ENCODE data around the gene PLCH2. TPM values are rescaled to one million over a fixed set of nuclear protein-coding genes. Genes with fewer than 3 reads are reported as not detected.

PLCH2 gene
- total RNA-seq, 1 donor from 2014 or later, result 2.9 TPM

GRCh38 chr1:2503554-2504224, 27.6 kb downstream of the PLCH2 start:
- Mint-ChIP-seq H3K27ac (no peak overlapping the region), H3K36me3 (ENCODE audit: low read depth) (no peaks in the 10 kb centered on the region), H3K4me1 (ENCODE audit: low read depth) (peaks cover 5% of the 10 kb centered on the region), H3K9me3 (no peaks in the 10 kb centered on the region), H3K4me3 (no peak overlapping the region), H3K27me3 (ENCODE audit: insufficient read depth) (no peaks in the 10 kb centered on the region)
- no peak for DNase-seq (ENCODE audit: low spot score)
- intact Hi-C loops (cut with micrococcal nuclease), result no loop called here

- Mint-ChIP-seq H3K27me3 (ENCODE audit: insufficient read depth) (no peaks in the 10 kb centered on the region), H3K4me1 (ENCODE audit: low read depth) (peaks cover 5% of the 10 kb centered on the region), H3K9me3 (no peaks in the 10 kb centered on the region), H3K36me3 (ENCODE audit: low read depth) (no peaks in the 10 kb centered on the region), H3K4me3 (no peak overlapping the region), H3K27ac (no peak overlapping the region)
- intact Hi-C loops (cut with micrococcal nuclease), result no loop called here
- no peak for DNase-seq (ENCODE audit: low spot score)
Measured at GRCh38 chr1:2504225-2504948, 28.3 kb downstream of the PLCH2 start.

GRCh38 chr1:2504949-2505272, 28.8 kb downstream of the PLCH2 start:
- no peaks in the 10 kb centered on the region for H3K27me3 Mint-ChIP-seq (ENCODE audit: insufficient read depth)
- H3K27ac Mint-ChIP-seq, result no peak overlapping the region
- intact Hi-C loops (cut with micrococcal nuclease), result no loop called here
- no peaks in the 10 kb centered on the region for H3K36me3 Mint-ChIP-seq (ENCODE audit: low read depth)
- no peaks in the 10 kb centered on the region for H3K9me3 Mint-ChIP-seq
- DNase-seq (ENCODE audit: low spot score), result no peak
- H3K4me3 Mint-ChIP-seq, result no peak overlapping the region
- peaks cover 5% of the 10 kb centered on the region for H3K4me1 Mint-ChIP-seq (ENCODE audit: low read depth)

- Mint-ChIP-seq H3K4me3 (no peak overlapping the region), H3K27ac (no peak overlapping the region), H3K36me3 (ENCODE audit: low read depth) (no peaks in the 10 kb centered on the region), H3K27me3 (ENCODE audit: insufficient read depth) (no peaks in the 10 kb centered on the region), H3K4me1 (ENCODE audit: low read depth) (peaks cover under 1% of the 10 kb centered on the region), H3K9me3 (no peaks in the 10 kb centered on the region)
- no peak for DNase-seq (ENCODE audit: low spot score)
- intact Hi-C loops (cut with micrococcal nuclease), result no loop called here
Measured at GRCh38 chr1:2505461-2505994, 29.4 kb downstream of the PLCH2 start.

GRCh38 chr1:2506007-2506860, 30.1 kb downstream of the PLCH2 start:
- Mint-ChIP-seq H3K36me3 (ENCODE audit: low read depth) (peaks cover under 1% of the 10 kb centered on the region), H3K4me3 (no peak overlapping the region)
- intact Hi-C loops (cut with micrococcal nuclease), result no loop called here

GRCh38 chr1:2506901-2507565, 30.9 kb downstream of the PLCH2 start:
- no peaks in the 10 kb centered on the region for H3K4me1 Mint-ChIP-seq (ENCODE audit: low read depth)
- no peaks in the 10 kb centered on the region for H3K27me3 Mint-ChIP-seq (ENCODE audit: insufficient read depth)
- no peaks in the 10 kb centered on the region for H3K9me3 Mint-ChIP-seq
- intact Hi-C loops (cut with micrococcal nuclease), result no loop called here
- no peak overlapping the region for H3K4me3 Mint-ChIP-seq
- H3K36me3 Mint-ChIP-seq (ENCODE audit: low read depth), result peaks cover 6% of the 10 kb centered on the region
- no peak overlapping the region for H3K27ac Mint-ChIP-seq
- no peak for DNase-seq (ENCODE audit: low spot score)

More at GRCh38 chr1:2506007-2506860, 30.1 kb downstream of the PLCH2 start:
- DNase-seq (ENCODE audit: low spot score), result no peak
- H3K27me3 Mint-ChIP-seq (ENCODE audit: insufficient read depth), result no peaks in the 10 kb centered on the region
- no peaks in the 10 kb centered on the region for H3K9me3 Mint-ChIP-seq
- H3K27ac Mint-ChIP-seq, result no peak overlapping the region
- H3K4me1 Mint-ChIP-seq (ENCODE audit: low read depth), result no peaks in the 10 kb centered on the region

GRCh38 chr1:2507744-2508155, 31.7 kb downstream of the PLCH2 start:
- no peaks in the 10 kb centered on the region for H3K9me3 Mint-ChIP-seq
- H3K4me1 Mint-ChIP-seq (ENCODE audit: low read depth), result no peaks in the 10 kb centered on the region
- intact Hi-C loops (cut with micrococcal nuclease), result no loop called here
- H3K36me3 Mint-ChIP-seq (ENCODE audit: low read depth), result peaks cover 6% of the 10 kb centered on the region
- no peak overlapping the region for H3K4me3 Mint-ChIP-seq
- no peak for DNase-seq (ENCODE audit: low spot score)
- H3K27ac Mint-ChIP-seq, result no peak overlapping the region
- H3K27me3 Mint-ChIP-seq (ENCODE audit: insufficient read depth), result no peaks in the 10 kb centered on the region

- DNase-seq (ENCODE audit: low spot score), result no peak
- no peak overlapping the region for H3K27ac Mint-ChIP-seq
- intact Hi-C loops (cut with micrococcal nuclease), result no loop called here
- H3K36me3 Mint-ChIP-seq (ENCODE audit: low read depth), result peaks cover 6% of the 10 kb centered on the region
- no peaks in the 10 kb centered on the region for H3K9me3 Mint-ChIP-seq
- H3K4me3 Mint-ChIP-seq, result no peak overlapping the region
- no peaks in the 10 kb centered on the region for H3K27me3 Mint-ChIP-seq (ENCODE audit: insufficient read depth)
- H3K4me1 Mint-ChIP-seq (ENCODE audit: low read depth), result no peaks in the 10 kb centered on the region
Measured at GRCh38 chr1:2508180-2508579, 32.1 kb downstream of the PLCH2 start.

GRCh38 chr1:2508751-2509150, 32.7 kb downstream of the PLCH2 start:
- no peak overlapping the region for H3K27ac Mint-ChIP-seq
- intact Hi-C loops (cut with micrococcal nuclease), result no loop called here
- no peak overlapping the region for H3K4me3 Mint-ChIP-seq
- H3K9me3 Mint-ChIP-seq, result no peaks in the 10 kb centered on the region
- H3K27me3 Mint-ChIP-seq (ENCODE audit: insufficient read depth), result no peaks in the 10 kb centered on the region
- DNase-seq (ENCODE audit: low spot score), result no peak
- no peaks in the 10 kb centered on the region for H3K4me1 Mint-ChIP-seq (ENCODE audit: low read depth)
- H3K36me3 Mint-ChIP-seq (ENCODE audit: low read depth), result peaks cover 6% of the 10 kb centered on the region

GRCh38 chr1:2509589-2509988, 33.5 kb downstream of the PLCH2 start:
- Mint-ChIP-seq H3K36me3 (ENCODE audit: low read depth) (peaks cover 6% of the 10 kb centered on the region), H3K27ac (no peak overlapping the region), H3K27me3 (ENCODE audit: insufficient read depth) (no peaks in the 10 kb centered on the region), H3K4me1 (ENCODE audit: low read depth) (no peaks in the 10 kb centered on the region), H3K9me3 (no peaks in the 10 kb centered on the region), H3K4me3 (no peak overlapping the region)
- intact Hi-C loops (cut with micrococcal nuclease), result no loop called here
- no peak for DNase-seq (ENCODE audit: low spot score)

- DNase-seq (ENCODE audit: low spot score), result no peak
- no peaks in the 10 kb centered on the region for H3K9me3 Mint-ChIP-seq
- no peaks in the 10 kb centered on the region for H3K4me1 Mint-ChIP-seq (ENCODE audit: low read depth)
- peaks cover 6% of the 10 kb centered on the region for H3K36me3 Mint-ChIP-seq (ENCODE audit: low read depth)
- no peak overlapping the region for H3K27ac Mint-ChIP-seq
- no peak overlapping the region for H3K4me3 Mint-ChIP-seq
- intact Hi-C loops (cut with micrococcal nuclease), result no loop called here
- no peaks in the 10 kb centered on the region for H3K27me3 Mint-ChIP-seq (ENCODE audit: insufficient read depth)
Measured at GRCh38 chr1:2510366-2511155, 34.5 kb downstream of the PLCH2 start.

GRCh38 chr1:2512862-2513421, 36.9 kb downstream of the PLCH2 start:
- Mint-ChIP-seq H3K36me3 (ENCODE audit: low read depth) (peaks cover 10% of the 10 kb centered on the region), H3K4me3 (no peak overlapping the region), H3K27me3 (ENCODE audit: insufficient read depth) (no peaks in the 10 kb centered on the region), H3K4me1 (ENCODE audit: low read depth) (no peaks in the 10 kb centered on the region), H3K27ac (no peak overlapping the region), H3K9me3 (no peaks in the 10 kb centered on the region)
- intact Hi-C loops (cut with micrococcal nuclease), result no loop called here
- no peak for DNase-seq (ENCODE audit: low spot score)

Measured in activated T-helper 1 cell treated with anti-CD3 and anti-CD28 coated beads, Interleukin-12 subunit alpha, Interleukin-12 subunit beta, Interleukin-2, Interleukin-4 antibody, amounts not matched to agents 30 ng/mL and 10 ng/mL and 1 ng/mL, durations not matched to agents 14 hours and 24 hours and 36 hours (primary cell).